Vagina (tissue), 2 donors: ENCODE data around the gene RRAD. TPM values are rescaled to one million over a fixed set of nuclear protein-coding genes. Genes with fewer than 3 reads are reported as not detected.

Experiments used
- DNase-seq, 2 donors: peaks; one replicate each; pipeline ENCODE4 v3.0.0-alpha.2; 2017; ENCODE audit errors: extremely low spot score in 2 of 2
- H3K27ac ChIP-seq: fragments of 200-600 bp; sonication (generic); one replicate; pipeline ENCODE4 v1.5.1; 2019
- H3K27me3 ChIP-seq: fragments of 200-600 bp; sonication (generic); one replicate; pipeline ENCODE4 v1.5.1; 2019
- H3K36me3 ChIP-seq, 2 donors: fragments of 200-600 bp; sonication (generic); one replicate each; pipeline ENCODE4 v1.5.1; 2017 to 2019
- H3K4me1 ChIP-seq: fragments of 200-600 bp; sonication (generic); one replicate; pipeline ENCODE4 v1.5.1; 2019
- H3K4me3 ChIP-seq, 2 donors: fragments of 200-600 bp; sonication (generic); 1 replicate in 1 of 2; 2 replicates in 1 of 2; pipeline ENCODE4 v1.5.1; 2016 to 2019
- H3K9me3 ChIP-seq: fragments of 200-600 bp; sonication (generic); one replicate; pipeline ENCODE4 v1.5.1; 2019
- CTCF ChIP-seq, 3 experiments: fragments of 450-650 bp in 2 of 3; fragments of 200-600 bp in 1 of 3; sonication (generic) in 1 of 3; IDR thresholded peaks; one replicate each; pipeline ENCODE4 v1.5.1; 2017 to 2019; ENCODE audit warnings: antibody characterized with exemption in 3 of 3, mild to moderate bottlenecking in 2 of 3, moderate library complexity in 2 of 3
- POLR2A ChIP-seq, 2 donors: fragments of 450-650 bp; IDR thresholded peaks; one replicate each; pipeline ENCODE4 v1.6.1; 2017; ENCODE audit warnings: antibody characterized with exemption in 2 of 2, mild to moderate bottlenecking in 2 of 2, moderate library complexity in 2 of 2
- POLR2AphosphoS5 ChIP-seq, 2 donors: sonication (generic); formaldehyde crosslinking; IDR thresholded peaks; one replicate each; pipeline ENCODE4 v1.9.0; 2017; ENCODE audit warnings: antibody characterized with exemption in 2 of 2, mild to moderate bottlenecking in 2 of 2, low read depth in 1 of 2; ENCODE audit not compliant: insufficient read depth in 1 of 2
- intact Hi-C: fragments of 100-400 bp; cut with DNase I; formaldehyde crosslinking; loops from one replicate; pipeline ENCODE4 v1.15.1; 2023
- total RNA-seq: library from RNA; depleted of rRNA; stranded (reverse); fragments of >200 nt; gene quantifications from one replicate; pipeline ENCODE4 v1.2.3, GENCODE V29; 2016

The RRAD gene
- total RNA-seq, 1 donor from 2014 or later: 49.1 TPM

DNA sequence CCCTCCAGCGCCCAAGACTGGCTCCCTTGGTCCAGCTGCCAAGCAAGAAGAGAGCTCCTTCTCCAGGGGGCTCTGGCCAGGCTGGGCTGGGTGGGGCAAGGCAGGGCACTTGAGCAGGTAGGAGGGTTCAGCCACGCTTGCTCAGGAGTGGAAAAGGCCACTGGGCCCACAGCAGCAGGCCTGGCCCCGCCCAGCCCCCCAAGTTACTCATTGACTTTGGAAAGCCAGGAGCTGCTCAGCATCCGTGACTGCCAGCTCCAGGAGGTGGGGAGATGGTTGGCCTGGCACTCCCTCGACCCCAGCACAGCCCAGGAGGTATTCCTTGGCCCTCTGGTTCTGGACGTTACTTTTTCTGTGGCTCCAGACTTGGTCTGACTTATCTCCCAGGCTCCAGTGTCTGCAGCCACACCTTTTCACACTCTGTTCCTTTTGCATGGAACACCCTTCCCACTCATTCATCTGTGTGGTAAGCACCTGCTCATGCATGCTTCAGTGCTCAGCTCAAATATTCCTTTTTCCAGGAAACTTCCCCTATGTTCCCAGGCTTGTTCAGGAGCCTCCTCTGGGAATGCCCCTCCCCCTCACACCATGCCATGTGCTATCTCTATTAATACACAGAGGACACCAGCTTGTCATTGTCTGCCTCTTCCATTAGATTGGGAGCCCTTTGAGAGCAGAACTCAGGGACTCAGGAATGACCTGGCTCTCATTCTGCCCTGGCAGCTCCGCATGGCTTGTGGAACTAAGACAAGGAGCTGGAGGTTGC is 6.3 kb downstream of the RRAD start, which contains the start of gene CDH16:
Gene CDH16 (minus strand): TSS at position 83 of the 766 bp plus-strand sequence. CDS start 820 bp downstream, outside the sequence.
- Histone ChIP-seq H3K4me3 (no peak within 1 kb of the TSS), H3K9me3 (no peaks in the 10 kb centered on the region), H3K27me3 (no peaks in the 10 kb centered on the region), H3K36me3 (no peaks in the 10 kb centered on the region), H3K4me1 (no peaks in the 10 kb centered on the region), H3K27ac (no peak within 1 kb of the TSS)
- TF ChIP-seq CTCF (IDR thresholded peaks at IDR 0.05): no peak
- TF ChIP-seq POLR2A (IDR thresholded peaks at IDR 0.05): no peak
- no peak for TF ChIP-seq POLR2AphosphoS5 (IDR thresholded peaks at IDR 0.05; ENCODE audit: insufficient read depth in 1 of 2, low read depth in 1 of 2)
- no peak for DNase-seq
- intact Hi-C loops: no loop called here

GRCh38 chr16:66918355-66918754 is 7.0 kb downstream of the RRAD start:
- intact Hi-C loops: no loop called here
- H3K27me3 ChIP-seq: no peaks in the 10 kb centered on the region
- DNase-seq: no peak
- H3K36me3 ChIP-seq: no peaks in the 10 kb centered on the region
- no peaks in the 10 kb centered on the region for H3K9me3 ChIP-seq
- no peak for TF ChIP-seq POLR2AphosphoS5 (IDR thresholded peaks at IDR 0.05; ENCODE audit: insufficient read depth in 1 of 2, low read depth in 1 of 2)
- TF ChIP-seq POLR2A (IDR thresholded peaks at IDR 0.05): no peak
- no peak for TF ChIP-seq CTCF (IDR thresholded peaks at IDR 0.05)
- H3K27ac ChIP-seq: no peak overlapping the region
- H3K4me3 ChIP-seq: no peak overlapping the region
- no peaks in the 10 kb centered on the region for H3K4me1 ChIP-seq

DNA sequence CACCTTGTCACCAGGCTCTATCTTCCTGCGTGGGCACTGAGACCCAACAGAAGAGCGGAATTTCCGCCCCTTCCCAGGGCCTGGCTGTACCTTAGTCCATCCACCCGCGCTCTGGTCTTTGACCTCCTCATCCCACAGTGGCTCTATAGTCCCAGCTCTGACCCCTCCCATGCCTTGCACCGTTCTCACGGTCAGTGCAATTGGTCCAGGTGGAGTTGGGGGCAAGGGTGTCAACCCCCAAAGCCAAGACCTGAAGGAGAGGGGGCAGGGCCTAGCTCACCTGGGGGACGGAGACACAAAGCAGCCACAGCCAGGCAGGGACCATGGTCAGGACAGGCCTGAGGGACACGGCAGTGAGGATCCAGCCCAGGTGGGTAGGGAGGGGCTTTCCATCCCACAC is 7.6 kb downstream of the RRAD start:
- DNase-seq: no peak
- Histone ChIP-seq H3K4me3 (no peak overlapping the region), H3K9me3 (no peaks in the 10 kb centered on the region), H3K36me3 (no peaks in the 10 kb centered on the region), H3K4me1 (no peaks in the 10 kb centered on the region), H3K27me3 (no peaks in the 10 kb centered on the region), H3K27ac (no peak overlapping the region)
- TF ChIP-seq POLR2A (IDR thresholded peaks at IDR 0.05) (no peak), CTCF (IDR thresholded peaks at IDR 0.05) (no peak), POLR2AphosphoS5 (IDR thresholded peaks at IDR 0.05; ENCODE audit: insufficient read depth in 1 of 2, low read depth in 1 of 2) (no peak)
- intact Hi-C loops: no loop called here

DNA sequence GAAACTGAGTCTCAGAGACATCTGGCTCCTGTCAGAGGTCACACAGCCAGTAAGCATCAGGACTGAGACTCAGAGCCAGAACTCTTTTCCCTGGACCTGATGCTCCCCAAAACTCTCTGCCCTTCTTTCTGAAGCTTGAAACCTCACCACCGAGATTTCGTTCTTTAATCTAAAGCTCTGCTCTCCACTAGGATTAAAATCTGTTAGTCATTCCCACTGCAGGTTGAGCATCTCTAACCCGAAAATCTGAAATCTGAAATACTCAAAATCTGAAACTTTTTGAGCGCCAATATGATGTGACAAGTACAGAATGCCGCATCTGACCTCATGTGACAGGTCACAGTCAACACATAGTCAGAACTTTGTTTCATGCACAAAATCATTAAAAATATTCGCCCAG is 8.8 kb downstream of the RRAD start:
- H3K27me3 ChIP-seq: no peaks in the 10 kb centered on the region
- H3K4me3 ChIP-seq: no peak overlapping the region
- no peak for DNase-seq
- no peaks in the 10 kb centered on the region for H3K4me1 ChIP-seq
- intact Hi-C loops: no loop called here
- no peak overlapping the region for H3K27ac ChIP-seq
- H3K9me3 ChIP-seq: no peaks in the 10 kb centered on the region
- TF ChIP-seq CTCF (IDR thresholded peaks at IDR 0.05) (no peak), POLR2A (IDR thresholded peaks at IDR 0.05) (no peak), POLR2AphosphoS5 (IDR thresholded peaks at IDR 0.05; ENCODE audit: insufficient read depth in 1 of 2, low read depth in 1 of 2) (no peak)
- H3K36me3 ChIP-seq: no peaks in the 10 kb centered on the region

GRCh38 chr16:66915041-66915440 is 10.3 kb downstream of the RRAD start:
- no peak overlapping the region for H3K27ac ChIP-seq
- H3K4me1 ChIP-seq: no peaks in the 10 kb centered on the region
- no peaks in the 10 kb centered on the region for H3K27me3 ChIP-seq
- intact Hi-C loops: no loop called here
- H3K36me3 ChIP-seq: no peaks in the 10 kb centered on the region
- no peaks in the 10 kb centered on the region for H3K9me3 ChIP-seq
- no peak for DNase-seq
- TF ChIP-seq POLR2A (IDR thresholded peaks at IDR 0.05) (no peak), CTCF (IDR thresholded peaks at IDR 0.05) (no peak), POLR2AphosphoS5 (IDR thresholded peaks at IDR 0.05; ENCODE audit: insufficient read depth in 1 of 2, low read depth in 1 of 2) (no peak)
- no peak overlapping the region for H3K4me3 ChIP-seq
